HG03432 (cell line): ENCODE results near the gene FAAP20.

Source experiments
- ATAC-seq: cut with Tn5 transposase; IDR thresholded peaks from one replicate; pipeline ENCODE4 v1.9.1; 2021; ENCODE audit warnings: mild to moderate bottlenecking, moderate library complexity; ENCODE audit not compliant: unreplicated experiment

Gene FAAP20

DNA sequence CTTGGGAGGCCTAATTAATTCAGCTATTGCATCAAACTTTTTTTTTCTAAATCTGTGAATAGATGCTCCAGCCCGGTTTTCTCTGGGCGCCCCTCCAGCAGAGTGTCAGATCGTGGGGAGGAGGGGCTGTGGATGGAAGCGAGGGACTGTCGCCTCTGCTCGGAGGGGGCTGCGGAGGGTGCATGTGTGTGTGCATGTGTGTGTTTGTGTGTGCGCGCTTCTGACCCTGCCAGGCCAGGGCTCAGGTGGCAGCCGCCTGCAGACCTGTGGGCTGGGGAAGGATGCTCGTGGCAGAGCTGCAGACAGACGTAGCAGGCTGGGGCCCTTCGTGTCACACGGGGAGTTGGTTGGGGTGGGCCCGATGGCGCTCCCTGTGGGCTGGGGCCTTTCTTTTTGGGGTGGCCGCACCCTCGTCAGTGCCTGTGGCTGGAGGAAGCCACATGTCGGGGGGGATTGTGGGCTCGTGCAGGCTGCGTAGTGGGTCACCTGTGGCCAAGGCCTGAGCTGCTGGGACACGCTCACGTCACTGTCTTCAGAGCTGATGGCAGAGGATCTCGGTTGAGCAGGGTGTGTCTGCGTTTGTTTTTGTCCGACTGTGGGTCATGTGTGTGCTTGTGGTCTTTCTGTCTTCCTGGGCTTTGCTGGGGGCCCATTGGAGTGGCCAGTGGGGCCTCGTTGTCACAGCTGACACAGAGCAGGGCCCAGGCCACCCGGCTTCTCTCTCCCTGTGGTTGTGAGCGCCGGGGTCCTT lies 36.4 kb upstream of the FAAP20 start:
- ATAC-seq: no peak

GRCh38 chr1:2229911-2230731 lies 35.5 kb upstream of the FAAP20 start:
- ATAC-seq: no peak

DNA sequence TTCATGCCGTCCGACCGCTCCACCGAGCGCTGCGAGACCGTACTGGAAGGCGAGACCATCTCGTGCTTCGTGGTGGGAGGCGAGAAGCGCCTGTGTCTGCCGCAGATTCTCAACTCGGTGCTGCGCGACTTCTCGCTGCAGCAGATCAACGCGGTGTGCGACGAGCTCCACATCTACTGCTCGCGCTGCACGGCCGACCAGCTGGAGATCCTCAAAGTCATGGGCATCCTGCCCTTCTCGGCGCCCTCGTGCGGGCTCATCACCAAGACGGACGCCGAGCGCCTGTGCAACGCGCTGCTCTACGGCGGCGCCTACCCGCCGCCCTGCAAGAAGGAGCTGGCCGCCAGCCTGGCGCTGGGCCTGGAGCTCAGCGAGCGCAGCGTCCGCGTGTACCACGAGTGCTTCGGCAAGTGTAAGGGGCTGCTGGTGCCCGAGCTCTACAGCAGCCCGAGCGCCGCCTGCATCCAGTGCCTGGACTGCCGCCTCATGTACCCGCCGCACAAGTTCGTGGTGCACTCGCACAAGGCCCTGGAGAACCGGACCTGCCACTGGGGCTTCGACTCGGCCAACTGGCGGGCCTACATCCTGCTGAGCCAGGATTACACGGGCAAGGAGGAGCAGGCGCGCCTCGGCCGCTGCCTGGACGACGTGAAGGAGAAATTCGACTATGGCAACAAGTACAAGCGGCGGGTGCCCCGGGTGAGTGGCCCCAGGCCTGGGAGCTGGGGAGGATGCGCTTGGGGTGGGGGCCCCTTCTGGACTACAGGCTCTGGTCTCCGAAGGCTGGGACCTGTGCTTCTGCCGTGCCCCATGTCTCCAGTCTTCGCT lies 34.7 kb upstream of the FAAP20 start:
- no peak for ATAC-seq

- no peak for ATAC-seq
Observed at GRCh38 chr1:2228694-2229036, 34.1 kb upstream of the FAAP20 start.

DNA sequence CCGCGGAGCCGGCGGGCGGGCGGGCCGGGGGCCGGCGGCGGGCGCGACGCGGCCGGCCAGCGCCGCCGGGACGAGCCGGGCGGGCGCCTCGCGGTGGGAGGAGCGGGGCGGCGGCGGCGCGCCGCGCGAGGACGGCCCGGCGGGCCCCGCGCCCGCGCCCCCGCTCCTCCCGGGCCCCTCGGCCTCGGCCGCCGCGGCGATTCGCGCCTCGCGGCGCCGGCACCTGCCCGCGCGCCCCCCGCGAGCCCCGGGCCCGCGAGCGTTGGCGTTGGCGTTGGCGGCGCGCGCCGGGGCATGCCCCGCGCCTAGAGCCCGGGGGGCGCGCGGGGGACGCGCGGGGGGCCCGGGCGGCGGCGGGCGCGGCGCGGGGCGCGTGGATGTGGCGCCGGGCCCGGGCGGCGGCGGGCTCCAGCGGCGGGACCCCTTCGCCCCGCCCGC lies 33.6 kb upstream of the FAAP20 start, which contains the start of gene SKI:
SKI (plus strand) TSS at position 163 of the 438 bp plus-strand sequence. CDS start 448 bp downstream, outside the sequence.
- ATAC-seq: no peak

GRCh38 chr1:2227346-2228156 lies 33.0 kb upstream of the FAAP20 start:
- peak; percentile 84 for ATAC-seq

DNA sequence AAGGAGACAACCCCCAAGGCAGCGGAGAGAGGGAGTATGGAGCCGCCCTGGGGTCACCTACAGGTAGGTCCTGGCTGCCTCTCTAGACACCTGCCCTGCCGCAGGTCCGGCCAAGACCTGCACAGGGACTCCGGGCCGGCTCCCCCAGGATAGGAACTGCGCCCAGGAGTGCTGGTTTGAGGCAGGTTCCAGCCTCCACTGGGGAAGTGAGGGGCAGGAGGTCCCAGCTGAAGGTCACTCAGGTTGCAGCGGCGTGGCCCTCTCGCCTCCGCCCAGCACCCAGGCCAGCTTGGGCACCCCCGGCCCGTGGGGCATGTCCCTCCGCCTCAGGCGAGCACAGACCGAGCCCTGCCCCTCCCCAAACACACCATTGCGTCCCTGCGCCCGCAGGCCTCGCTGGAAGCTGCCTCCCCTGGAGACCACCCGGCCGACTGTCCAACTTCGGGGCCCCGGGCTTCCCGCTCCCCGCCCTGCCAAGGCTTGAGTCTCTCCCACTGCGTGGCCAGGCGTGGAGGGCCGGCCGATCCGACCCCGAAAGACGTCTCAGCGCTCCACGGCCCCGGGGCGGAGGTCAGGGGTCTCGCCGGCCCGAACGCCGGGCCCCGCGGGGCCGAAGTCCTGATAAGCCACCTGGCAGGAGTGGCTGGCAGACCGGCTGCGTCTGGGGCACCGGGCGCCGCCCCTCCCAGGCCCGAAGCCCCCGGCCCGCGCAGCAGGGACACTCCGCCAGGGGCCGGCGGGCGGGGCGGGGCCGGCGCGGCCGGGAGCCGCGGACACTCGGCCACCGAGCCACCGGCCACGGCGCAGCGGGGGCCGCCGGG lies 32.2 kb upstream of the FAAP20 start:
- peak; percentile 9 for ATAC-seq

DNA sequence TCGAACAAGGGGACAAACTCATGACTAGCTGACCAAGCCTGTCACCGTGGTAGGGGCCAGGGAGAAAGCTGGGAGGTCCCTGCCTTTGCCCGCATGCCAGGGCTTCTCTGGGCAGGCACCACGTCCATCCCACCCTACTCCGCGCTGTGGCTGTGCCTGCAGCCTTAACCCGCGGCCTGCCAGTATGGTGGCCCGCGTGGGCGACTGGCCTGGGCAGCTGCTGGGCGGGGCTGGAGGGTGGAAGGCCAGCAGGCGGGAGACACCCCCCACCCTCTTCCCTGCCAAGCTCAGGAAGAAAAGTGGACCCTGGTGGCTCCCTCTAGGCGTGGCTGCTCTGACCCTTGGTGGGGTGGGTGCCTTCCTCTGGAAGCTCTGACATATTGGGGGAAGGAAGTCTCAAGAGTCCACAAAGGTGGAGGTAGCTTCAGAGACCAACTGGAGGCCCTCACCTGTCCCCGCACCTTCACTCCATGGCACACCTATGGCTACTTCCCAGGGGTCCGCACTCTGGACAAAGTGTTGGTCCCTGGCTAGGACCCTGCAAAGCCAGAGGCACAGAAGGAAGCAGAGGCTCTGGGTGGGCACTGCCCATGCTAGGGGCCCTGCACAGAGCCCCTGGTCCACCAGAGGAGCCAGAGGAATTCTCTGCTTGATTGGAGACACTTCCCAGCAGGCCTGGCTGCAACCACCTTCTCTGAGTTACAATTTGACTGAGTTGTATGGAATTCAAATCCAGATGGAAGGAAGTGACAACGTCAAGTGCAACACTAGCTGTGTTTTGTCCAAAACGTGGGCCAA lies 30.3 kb upstream of the FAAP20 start:
- no peak for ATAC-seq

DNA sequence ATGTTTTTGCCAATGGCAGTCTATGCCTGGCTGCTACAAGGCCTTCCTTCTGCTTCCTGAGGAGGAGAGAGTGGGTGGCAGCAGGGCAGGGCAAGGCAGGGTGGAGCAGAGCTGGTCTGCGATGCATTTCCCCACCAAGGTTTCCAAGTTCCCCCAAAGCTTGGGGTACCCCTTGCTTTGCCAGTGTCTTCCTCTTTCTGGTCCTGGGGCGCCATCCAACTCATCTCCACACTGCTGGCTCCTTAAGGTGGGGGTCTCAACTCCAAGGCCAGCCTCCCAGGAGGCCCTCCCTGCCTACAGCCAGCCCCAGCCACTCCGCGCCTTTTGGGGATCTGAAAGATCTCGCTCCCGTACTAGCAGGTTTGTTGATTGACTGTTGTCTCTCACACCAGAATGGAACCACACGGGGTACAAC lies 29.6 kb upstream of the FAAP20 start:
- no peak for ATAC-seq

DNA sequence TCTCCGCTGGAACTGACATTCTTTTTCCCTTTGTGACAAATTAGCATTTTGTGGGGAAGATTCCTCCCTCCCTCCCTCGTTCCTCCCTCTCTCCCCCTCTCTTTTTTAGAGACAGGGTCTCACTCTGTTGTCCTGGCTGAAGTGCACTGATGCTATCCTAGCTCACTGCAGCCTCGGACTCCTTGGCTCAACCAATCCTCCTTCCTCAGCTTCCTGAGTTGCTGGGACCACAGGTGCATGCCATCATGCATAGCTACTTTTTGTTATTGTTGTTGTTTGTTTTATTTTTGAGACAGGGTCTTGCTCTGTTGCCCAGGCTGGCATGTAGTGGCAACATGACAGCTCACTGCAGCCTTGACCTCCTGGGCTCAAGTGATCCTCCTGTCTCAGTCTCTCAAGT lies 26.7 kb upstream of the FAAP20 start:
- ATAC-seq: no peak

- no peak for ATAC-seq
Observed at GRCh38 chr1:2216767-2217058, 22.1 kb upstream of the FAAP20 start.

- ATAC-seq: no peak
Observed at GRCh38 chr1:2215909-2216766, 21.6 kb upstream of the FAAP20 start.

- ATAC-seq: no peak
Observed at GRCh38 chr1:2215329-2215728, 20.8 kb upstream of the FAAP20 start.

DNA sequence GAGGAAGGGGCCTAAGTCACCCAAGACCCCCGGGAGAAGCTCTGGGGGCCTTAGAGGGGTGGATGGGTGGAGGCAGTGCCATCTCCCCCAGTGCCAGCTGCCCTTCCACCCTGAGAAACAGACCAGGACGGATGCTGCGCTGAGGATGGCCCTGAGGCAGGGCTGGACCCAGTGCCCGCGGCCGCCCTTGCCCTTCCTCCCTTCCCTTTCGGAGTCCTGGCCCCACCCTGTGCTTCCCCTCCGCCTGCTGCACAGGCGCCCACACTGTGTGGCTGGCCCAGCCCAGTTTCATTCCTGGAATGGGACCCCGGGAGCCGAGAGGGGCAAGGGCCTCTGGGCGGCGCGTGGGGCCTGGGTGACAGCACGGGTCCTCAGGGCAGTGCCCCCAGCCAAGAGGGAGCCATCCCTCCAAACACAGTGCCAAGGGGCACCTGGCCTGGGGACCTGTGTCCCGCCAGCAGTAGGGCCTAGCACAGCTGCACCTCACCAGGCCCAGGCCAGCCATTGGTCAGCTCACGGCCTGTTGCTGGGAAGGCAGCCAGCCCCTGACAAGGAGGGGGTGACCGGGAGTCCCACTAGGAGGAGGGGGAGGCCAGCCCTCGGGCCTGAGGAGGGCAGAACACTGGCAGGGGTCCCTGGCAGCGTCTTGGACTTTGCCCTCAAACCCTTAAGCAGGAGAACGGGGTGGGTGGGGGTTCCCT lies 20.1 kb upstream of the FAAP20 start:
- no peak for ATAC-seq

GRCh38 chr1:2213576-2214505 lies 19.3 kb upstream of the FAAP20 start:
- ATAC-seq: no peak
